SK-N-SH (cell line): ENCODE measurements around the gene GPRC5B. TPM values are rescaled to one million over a fixed set of nuclear protein-coding genes. Genes with fewer than 3 reads are reported as not detected.

Experiments used
- CTCF ChIA-PET: fragments of 300-600, 350-600 bp; formaldehyde crosslinking; extraction: SDS; loops from one replicate; lab custom pipeline; 2021; lab: Yijun Ruan, JAX
- POLR2A ChIA-PET: fragments of 350-600 bp; sonication (Branson Sonifier 250); formaldehyde crosslinking; extraction: SDS; loops from one replicate; lab custom pipeline; 2020; ENCODE audit warnings: antibody characterized with exemption, inconsistent platforms; lab: Yijun Ruan, JAX
- DNase-seq: peaks from one replicate; pipeline ENCODE4 v3.0.0; 2012
- H2AFZ ChIP-seq: fragments of 200-600 bp; sonication (generic); 2 replicates; pipeline ENCODE4 v1.8.1; 2016; ENCODE audit warnings: antibody characterized with exemption, mild to moderate bottlenecking, low read depth
- H3F3A ChIP-seq: fragments of 200-600 bp; sonication (generic); replicated peaks from 2 replicates; pipeline ENCODE3; 2016; ENCODE audit warnings: antibody characterized with exemption, mild to moderate bottlenecking; ENCODE audit not compliant: insufficient read depth
- H3K27ac ChIP-seq, 2 experiments: fragments of 200-500 bp in 1 of 2; fragments of 200-600 bp in 1 of 2; sonication (Bioruptor generic) in 1 of 2; sonication (generic), shearing (Covaris generic) in 1 of 2; 2 replicates each; pipeline versions ENCODE4 v1.5.1 to v1.6.1; 2014 to 2016; ENCODE audit warnings: low read depth in 2 of 2, inconsistent platforms in 1 of 2, low read length in 1 of 2, mild to moderate bottlenecking in 1 of 2, mixed read lengths in 1 of 2
- H3K27me3 ChIP-seq: fragments of 200-600 bp; sonication (generic), shearing (Covaris generic); 2 replicates; pipeline ENCODE4 v1.6.1; 2016; ENCODE audit warnings: mixed run types; ENCODE audit not compliant: insufficient read depth
- H3K36me3 ChIP-seq, 2 experiments: fragments of 200-500 bp in 1 of 2; fragments of 200-600 bp in 1 of 2; sonication (Bioruptor generic) in 1 of 2; sonication (generic) in 1 of 2; replicated peaks in 1 of 2; 2 replicates each; pipeline versions ENCODE3 to v1.5.1; 2014 to 2016; ENCODE audit warnings: low read length in 1 of 2, mild to moderate bottlenecking in 1 of 2; ENCODE audit not compliant: insufficient read depth in 2 of 2, control insufficient read depth in 1 of 2
- H3K4me1 ChIP-seq, 2 experiments: fragments of 200-500 bp in 1 of 2; fragments of 200-600 bp in 1 of 2; sonication (Bioruptor generic) in 1 of 2; sonication (generic), shearing (Covaris generic) in 1 of 2; 2 replicates each; pipeline versions ENCODE4 v1.5.1 to v1.6.1; 2014 to 2016; ENCODE audit warnings: low read depth in 1 of 2, low read length in 1 of 2, mixed run types in 1 of 2; ENCODE audit not compliant: insufficient read depth in 2 of 2, control insufficient read depth in 1 of 2
- H3K4me2 ChIP-seq: fragments of 200-600 bp; sonication (generic), shearing (Covaris generic); 2 replicates; pipeline ENCODE4 v1.6.1; 2017; ENCODE audit warnings: mixed run types
- H3K4me3 ChIP-seq, 2 experiments: fragments of 200-500 bp in 1 of 2; fragments of 200-600 bp in 1 of 2; sonication (Bioruptor generic) in 1 of 2; sonication (generic), shearing (Covaris generic) in 1 of 2; 2 replicates each; pipeline versions ENCODE4 v1.5.1 to v1.8.1; 2014 to 2016; ENCODE audit warnings: low read depth in 2 of 2, inconsistent platforms in 1 of 2, low read length in 1 of 2, mild to moderate bottlenecking in 1 of 2, mixed read lengths in 1 of 2, moderate library complexity in 1 of 2
- H3K79me2 ChIP-seq: fragments of 200-600 bp; sonication (generic); 2 replicates; pipeline ENCODE4 v1.8.1; 2017; ENCODE audit warnings: mild to moderate bottlenecking; ENCODE audit not compliant: insufficient read depth
- H3K9ac ChIP-seq: fragments of 200-600 bp; sonication (generic); 2 replicates; pipeline ENCODE4 v1.6.1; 2017; ENCODE audit warnings: mixed run types
- H3K9me2 ChIP-seq: fragments of 200-600 bp; sonication (generic); 2 replicates; pipeline ENCODE4 v1.6.1; 2017; ENCODE audit warnings: mixed run types
- H3K9me3 ChIP-seq: fragments of 200-600 bp; sonication (generic); 2 replicates; pipeline ENCODE4 v1.6.1; 2017; ENCODE audit warnings: mixed run types, mild to moderate bottlenecking, moderate library complexity
- H4K20me1 ChIP-seq: fragments of 200-600 bp; sonication (generic); 2 replicates; pipeline ENCODE4 v1.6.1; 2017; ENCODE audit warnings: mild to moderate bottlenecking, mixed run types; ENCODE audit not compliant: insufficient read depth
- CTCF ChIP-seq: fragments of 200-600 bp; sonication (generic); IDR thresholded peaks from 2 replicates; pipeline ENCODE4 v1.6.1; 2017; ENCODE audit warnings: antibody characterized with exemption, mild to moderate bottlenecking, moderate library complexity
- EZH2phosphoT487 ChIP-seq: fragments of 200-600 bp; sonication (generic); IDR thresholded peaks from 2 replicates; pipeline ENCODE4 v1.6.1; 2017; ENCODE audit warnings: low read depth, mixed run types, mild to moderate bottlenecking, antibody characterized with exemption, moderate library complexity, borderline replicate concordance
- FOXJ3 ChIP-seq: sonication (generic); formaldehyde crosslinking; IDR thresholded peaks from 2 replicates; pipeline ENCODE4 v1.5.1; 2020; ENCODE audit warnings: mild to moderate bottlenecking, missing genetic modification reagents
- GATA2 ChIP-seq: sonication (generic); formaldehyde crosslinking; IDR thresholded peaks from 2 replicates; pipeline ENCODE4 v1.5.0; 2020; ENCODE audit warnings: mild to moderate bottlenecking, missing genetic modification reagents
- MXI1 ChIP-seq: IDR thresholded peaks from 2 replicates; pipeline ENCODE4 v1.6.1; 2012; ENCODE audit warnings: mild to moderate bottlenecking, low read depth, low read length, improper control_type of control experiment
- REST ChIP-seq: IDR thresholded peaks from 2 replicates; pipeline ENCODE4 v1.6.1; 2012; ENCODE audit warnings: mild to moderate bottlenecking, low read depth, low read length, moderate library complexity
- SIN3A ChIP-seq: IDR thresholded peaks from 2 replicates; pipeline ENCODE4 v1.6.1; 2012; ENCODE audit warnings: low read depth, mild to moderate bottlenecking, low read length, moderate library complexity, borderline replicate concordance
- TCF12 ChIP-seq: IDR thresholded peaks from 2 replicates; pipeline ENCODE4 v1.4.0; 2012
- TEAD4 ChIP-seq: IDR thresholded peaks from 2 replicates; pipeline ENCODE4 v1.4.0; 2012; ENCODE audit warnings: mild to moderate bottlenecking, borderline replicate concordance; ENCODE audit not compliant: insufficient read depth
- YY1 ChIP-seq: IDR thresholded peaks from 2 replicates; pipeline ENCODE4 v1.4.0; 2012; ENCODE audit warnings: low read depth, mild to moderate bottlenecking
- WGBS: methylation state at CpG from one replicate; pipeline ENCODE4 v1.1.6; 2017; ENCODE audit warnings: low lambda C conversion rate; 5-methylcytosine and 5-hydroxymethylcytosine counted together
- polyA plus RNA-seq, 3 experiments: library from polyadenylated mRNA; depleted of rRNA; stranded (reverse); fragments of >200 nt; gene quantifications; 2 replicates each; pipeline ENCODE4 v1.2.3, GENCODE V29; 2012
- TF ChIP-seq, protein P1 (sequence below): IDR thresholded peaks from 2 replicates; pipeline ENCODE4; 2012

GPRC5B gene
- polyA plus RNA-seq, 1 of the 3 experiments (the other 2 are of a cell fraction), result 1.1 TPM

GRCh38 chr16:19908921-19909320, 24.3 kb upstream of the GPRC5B start:
- no peaks in the 10 kb centered on the region for H3K9me2 ChIP-seq
- H2AFZ ChIP-seq, result no peak overlapping the region
- ChIA-PET CTCF (interaction anchor here (0.6 to 17.2 kb wide), 11 partner anchors 10 to 474 kb away, joined by 3 to 473 read pairs (median 15); no protein-coding TSS in a partner anchor), POLR2A (interaction anchor here (2.5 kb wide), 1 partner anchor 93 kb away, joined by 13 read pairs; no protein-coding TSS in a partner anchor)
- no peak overlapping the region for H3K9ac ChIP-seq
- H3K36me3 ChIP-seq, result no peaks in the 10 kb centered on the region
- DNase-seq, result no peak
- H3K4me1 ChIP-seq, result no peaks in the 10 kb centered on the region; a peak in 1 of 4 replicates
- no peaks in the 10 kb centered on the region for H3F3A ChIP-seq
- H4K20me1 ChIP-seq, result no peaks in the 10 kb centered on the region
- H3K4me3 ChIP-seq, result no peak overlapping the region
- no peak overlapping the region for H3K27ac ChIP-seq
- no peaks in the 10 kb centered on the region; the same call in 1 of the 2 replicates for H3K27me3 ChIP-seq
- H3K4me2 ChIP-seq, result no peak overlapping the region
- WGBS, result 69% methylated on average over 1 of the region's 1 CpG
- no peaks in the 10 kb centered on the region for H3K79me2 ChIP-seq
- TF ChIP-seq EZH2phosphoT487 (no peak), MXI1 (no peak), YY1 (no peak), FOXJ3 (no peak), CTCF (no peak), REST (no peak), TEAD4 (no peak), GATA2 (no peak), TCF12 (no peak), SIN3A (no peak)
- TF ChIP-seq, protein P1, sequence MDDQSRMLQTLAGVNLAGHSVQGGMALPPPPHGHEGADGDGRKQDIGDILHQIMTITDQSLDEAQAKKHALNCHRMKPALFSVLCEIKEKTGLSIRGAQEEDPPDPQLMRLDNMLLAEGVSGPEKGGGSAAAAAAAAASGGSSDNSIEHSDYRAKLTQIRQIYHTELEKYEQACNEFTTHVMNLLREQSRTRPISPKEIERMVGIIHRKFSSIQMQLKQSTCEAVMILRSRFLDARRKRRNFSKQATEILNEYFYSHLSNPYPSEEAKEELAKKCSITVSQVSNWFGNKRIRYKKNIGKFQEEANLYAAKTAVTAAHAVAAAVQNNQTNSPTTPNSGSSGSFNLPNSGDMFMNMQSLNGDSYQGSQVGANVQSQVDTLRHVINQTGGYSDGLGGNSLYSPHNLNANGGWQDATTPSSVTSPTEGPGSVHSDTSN, result no peak
- H3K9me3 ChIP-seq, result no peaks in the 10 kb centered on the region
